ENCODE results near the gene CRYGS.

CRYGS gene

GRCh38 chr3:186511245-186511644 is 32.9 kb downstream of the CRYGS start:
- DNase-seq (ENCODE audit: low read depth) = no peak
- no peak overlapping the region for H3K4me3 ChIP-seq (ENCODE audit: low read depth, low read length)
- TF ChIP-seq, protein P1, sequence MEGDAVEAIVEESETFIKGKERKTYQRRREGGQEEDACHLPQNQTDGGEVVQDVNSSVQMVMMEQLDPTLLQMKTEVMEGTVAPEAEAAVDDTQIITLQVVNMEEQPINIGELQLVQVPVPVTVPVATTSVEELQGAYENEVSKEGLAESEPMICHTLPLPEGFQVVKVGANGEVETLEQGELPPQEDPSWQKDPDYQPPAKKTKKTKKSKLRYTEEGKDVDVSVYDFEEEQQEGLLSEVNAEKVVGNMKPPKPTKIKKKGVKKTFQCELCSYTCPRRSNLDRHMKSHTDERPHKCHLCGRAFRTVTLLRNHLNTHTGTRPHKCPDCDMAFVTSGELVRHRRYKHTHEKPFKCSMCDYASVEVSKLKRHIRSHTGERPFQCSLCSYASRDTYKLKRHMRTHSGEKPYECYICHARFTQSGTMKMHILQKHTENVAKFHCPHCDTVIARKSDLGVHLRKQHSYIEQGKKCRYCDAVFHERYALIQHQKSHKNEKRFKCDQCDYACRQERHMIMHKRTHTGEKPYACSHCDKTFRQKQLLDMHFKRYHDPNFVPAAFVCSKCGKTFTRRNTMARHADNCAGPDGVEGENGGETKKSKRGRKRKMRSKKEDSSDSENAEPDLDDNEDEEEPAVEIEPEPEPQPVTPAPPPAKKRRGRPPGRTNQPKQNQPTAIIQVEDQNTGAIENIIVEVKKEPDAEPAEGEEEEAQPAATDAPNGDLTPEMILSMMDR (IDR thresholded peaks at IDR 0.05; ENCODE audit: low read depth, low read length) = no peak
- no peak for TF ChIP-seq MYC (IDR thresholded peaks at IDR 0.05; ENCODE audit: low read depth, low read length)
- TF ChIP-seq MAX (IDR thresholded peaks at IDR 0.05; ENCODE audit: low read depth, low read length) = no peak
- no peak for TF ChIP-seq POLR2A (IDR thresholded peaks at IDR 0.05; ENCODE audit: extremely low read depth, insufficient read length)

GRCh38 chr3:186510374-186511079 is 33.7 kb downstream of the CRYGS start:
- no peak overlapping the region for H3K4me3 ChIP-seq (ENCODE audit: low read depth, low read length)
- 0 out of 2 replicates have a peak, but pooled peaks have one; percentile 6 for TF ChIP-seq MAX (IDR thresholded peaks at IDR 0.05; ENCODE audit: low read depth, low read length)
- TF ChIP-seq, protein P1 (IDR thresholded peaks at IDR 0.05; ENCODE audit: low read depth, low read length) = no peak
- peak; percentile 58 for DNase-seq (ENCODE audit: low read depth)

- peak; percentile 92 for DNase-seq (ENCODE audit: low read depth)
- TF ChIP-seq MYC (IDR thresholded peaks at IDR 0.05; ENCODE audit: low read depth, low read length) (no peak; the same call in 1 of the 2 replicates), POLR2A (IDR thresholded peaks at IDR 0.05; ENCODE audit: extremely low read depth, insufficient read length) (no peak), MAX (IDR thresholded peaks at IDR 0.05; ENCODE audit: low read depth, low read length) (peak; percentile 38)
- TF ChIP-seq, protein P1 (IDR thresholded peaks at IDR 0.05; ENCODE audit: low read depth, low read length) = no peak
- H3K4me3 ChIP-seq (ENCODE audit: low read depth, low read length) = no peak overlapping the region
Measured at GRCh38 chr3:186509423-186509822, 34.8 kb downstream of the CRYGS start.

DNA sequence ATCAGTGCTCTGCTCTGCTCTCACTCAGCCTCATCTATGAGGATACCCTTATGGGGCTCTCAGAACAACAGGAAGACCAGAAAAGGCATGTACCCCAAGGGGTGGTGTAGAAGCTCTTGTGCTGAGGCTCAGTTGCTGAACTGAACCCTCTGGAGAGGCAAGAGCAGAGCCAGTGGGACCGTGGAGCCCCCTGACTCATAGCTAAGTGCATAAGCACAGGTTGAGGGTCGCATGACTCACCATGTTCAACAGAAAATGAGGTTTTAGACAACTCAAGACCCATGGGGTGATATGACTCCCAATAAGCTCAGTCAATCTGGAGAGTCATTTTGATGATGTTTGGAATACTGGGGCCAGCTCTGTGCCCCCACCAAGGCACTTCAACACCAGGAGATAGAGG is 37.3 kb downstream of the CRYGS start:
- no peak overlapping the region for H3K4me3 ChIP-seq (ENCODE audit: low read depth, low read length)
- DNase-seq (ENCODE audit: low read depth) = peak; percentile 64
- no peak for TF ChIP-seq MAX (IDR thresholded peaks at IDR 0.05; ENCODE audit: low read depth, low read length)
- no peak for TF ChIP-seq MYC (IDR thresholded peaks at IDR 0.05; ENCODE audit: low read depth, low read length)
- TF ChIP-seq POLR2A (IDR thresholded peaks at IDR 0.05; ENCODE audit: extremely low read depth, insufficient read length) = no peak
- TF ChIP-seq, protein P1 (IDR thresholded peaks at IDR 0.05; ENCODE audit: low read depth, low read length) = no peak

GRCh38 chr3:186506191-186506739 is 37.9 kb downstream of the CRYGS start:
- TF ChIP-seq, protein P1 (IDR thresholded peaks at IDR 0.05; ENCODE audit: low read depth, low read length) = no peak
- TF ChIP-seq POLR2A (IDR thresholded peaks at IDR 0.05; ENCODE audit: extremely low read depth, insufficient read length) (no peak), MYC (IDR thresholded peaks at IDR 0.05; ENCODE audit: low read depth, low read length) (no peak), MAX (IDR thresholded peaks at IDR 0.05; ENCODE audit: low read depth, low read length) (no peak)
- DNase-seq (ENCODE audit: low read depth) = no peak
- no peak overlapping the region for H3K4me3 ChIP-seq (ENCODE audit: low read depth, low read length)

Measured in NB4 (cell line).